GM19035 (cell line): Measurements from ENCODE around the gene NCL.
"Not testable (repeated sequence)": the region's sequence is repeated elsewhere in the genome, so short reads cannot be mapped to it uniquely, and the experiment has no call there.

Source experiments
- ATAC-seq: cut with Tn5 transposase; IDR thresholded peaks from one replicate; pipeline ENCODE4 v1.9.1; 2021; ENCODE audit not compliant: unreplicated experiment

The NCL gene

DNA sequence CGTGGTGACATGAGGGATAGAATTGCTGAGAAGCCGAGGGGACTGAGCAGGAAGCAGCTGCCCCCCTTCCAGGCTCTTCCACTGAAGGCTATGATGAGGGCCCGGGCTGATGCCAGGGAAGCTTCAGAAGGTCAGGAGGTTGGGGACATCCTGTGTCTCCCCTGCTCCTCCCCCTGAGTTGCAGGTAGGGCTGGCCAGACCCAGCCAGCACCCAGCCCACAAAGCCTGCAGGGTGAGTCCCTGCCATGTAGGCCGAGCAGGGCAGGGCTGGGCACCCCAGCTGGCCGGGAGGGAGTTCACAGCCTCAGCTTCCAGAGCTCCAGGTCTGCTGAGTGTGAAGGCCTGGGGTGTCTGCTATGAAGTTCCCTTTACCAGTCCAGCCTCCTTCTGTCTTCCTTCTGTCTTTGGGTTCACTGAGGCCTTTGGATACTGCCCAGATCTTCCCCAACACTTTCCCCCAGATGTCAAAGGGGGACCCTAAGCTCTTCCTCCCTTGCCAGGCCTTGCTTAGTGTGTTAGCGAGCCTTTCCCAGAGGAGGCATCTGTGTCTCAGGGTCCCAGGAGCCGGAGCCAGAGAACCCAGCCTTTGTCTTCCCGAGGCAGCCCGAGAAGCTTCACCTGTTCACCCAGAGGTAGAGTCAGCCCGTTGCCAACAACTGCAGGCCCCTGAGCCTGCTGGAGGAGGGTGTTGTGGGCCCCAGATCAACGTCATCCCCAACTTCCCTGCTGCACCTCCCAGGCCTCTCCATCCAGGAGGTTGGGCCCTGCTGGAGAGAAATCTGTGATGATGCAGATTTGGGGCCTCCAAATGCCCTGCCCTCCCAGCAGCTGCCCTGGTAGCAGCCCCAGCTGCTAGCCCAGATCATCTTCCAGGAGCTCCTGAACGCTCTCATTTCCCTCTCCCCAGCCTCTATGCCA, 3.6 kb upstream of the NCL start:
- ATAC-seq: no peak

DNA sequence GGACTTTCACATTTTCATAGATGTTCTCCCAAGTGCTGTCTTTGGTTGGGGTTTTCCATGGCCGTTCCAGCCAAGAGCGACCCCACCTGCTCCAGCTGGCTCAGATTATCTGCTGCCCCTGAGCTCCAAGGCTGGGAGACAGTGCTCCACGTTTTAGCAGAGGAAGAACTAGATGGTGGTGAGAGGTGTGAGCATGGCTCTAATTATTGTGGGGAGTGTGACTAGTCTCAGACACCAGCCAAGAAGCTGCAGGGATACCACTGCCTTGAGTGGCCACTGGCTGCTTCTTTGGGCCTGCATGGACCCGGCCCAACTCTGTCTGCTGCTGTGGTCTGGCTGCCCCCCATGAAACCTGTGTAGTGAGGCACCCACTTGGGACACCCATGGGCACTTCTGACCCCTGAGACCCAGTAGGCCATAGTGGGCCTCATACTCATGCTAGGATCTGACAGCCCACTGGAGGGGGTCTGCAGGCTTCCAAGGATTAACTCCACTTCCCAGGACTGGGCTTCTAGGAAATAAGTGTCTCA, 2.8 kb upstream of the NCL start:
- ATAC-seq: no peak

DNA sequence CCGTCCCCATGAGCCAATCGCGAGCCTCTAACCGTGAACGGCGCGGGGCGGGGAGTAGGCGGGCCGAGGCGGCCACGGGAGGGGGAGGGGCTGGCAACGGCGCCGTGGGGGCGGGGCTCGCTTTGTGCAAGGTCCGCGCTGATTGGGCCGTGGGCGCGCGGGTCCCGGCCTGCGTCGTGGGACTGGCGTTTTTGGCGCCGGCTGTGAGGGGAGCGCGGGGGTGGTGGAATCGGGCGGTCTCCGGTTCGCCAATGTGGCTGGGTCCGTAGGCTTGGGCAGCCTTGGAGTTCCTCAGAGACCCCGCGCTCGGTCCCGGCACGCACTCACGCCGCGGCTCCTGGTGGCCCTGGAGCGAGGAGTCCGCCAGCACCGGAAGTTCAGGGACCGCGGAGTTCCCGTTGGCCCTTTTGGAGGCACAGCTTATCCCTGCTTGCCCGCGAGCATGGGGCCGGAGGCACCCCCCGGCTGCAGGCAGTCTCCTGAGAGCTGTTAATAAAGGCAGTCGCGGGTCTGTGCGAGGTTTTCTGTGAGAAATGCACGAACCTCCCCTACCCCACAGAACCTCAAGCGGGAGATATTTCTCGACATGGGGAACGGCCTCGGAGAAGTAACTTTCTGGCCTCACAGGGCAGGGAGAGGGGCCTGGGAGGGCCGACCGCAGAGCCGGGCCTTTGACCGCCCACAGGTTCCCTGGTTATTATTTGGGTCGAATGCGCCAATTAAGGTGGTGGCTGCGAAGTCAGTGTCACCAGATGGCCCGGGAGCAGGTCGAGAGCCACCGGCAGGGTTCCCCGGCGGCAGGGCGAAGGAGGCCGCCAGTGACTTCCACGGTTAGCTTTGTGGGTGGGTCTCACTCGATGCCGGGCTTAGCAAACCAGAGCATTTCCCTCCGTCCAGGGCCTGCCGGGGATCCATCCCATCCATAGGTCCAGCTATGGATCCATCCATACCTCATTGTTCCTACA, 574 bp upstream of the NCL start:
- peak; percentile 2 for ATAC-seq

DNA sequence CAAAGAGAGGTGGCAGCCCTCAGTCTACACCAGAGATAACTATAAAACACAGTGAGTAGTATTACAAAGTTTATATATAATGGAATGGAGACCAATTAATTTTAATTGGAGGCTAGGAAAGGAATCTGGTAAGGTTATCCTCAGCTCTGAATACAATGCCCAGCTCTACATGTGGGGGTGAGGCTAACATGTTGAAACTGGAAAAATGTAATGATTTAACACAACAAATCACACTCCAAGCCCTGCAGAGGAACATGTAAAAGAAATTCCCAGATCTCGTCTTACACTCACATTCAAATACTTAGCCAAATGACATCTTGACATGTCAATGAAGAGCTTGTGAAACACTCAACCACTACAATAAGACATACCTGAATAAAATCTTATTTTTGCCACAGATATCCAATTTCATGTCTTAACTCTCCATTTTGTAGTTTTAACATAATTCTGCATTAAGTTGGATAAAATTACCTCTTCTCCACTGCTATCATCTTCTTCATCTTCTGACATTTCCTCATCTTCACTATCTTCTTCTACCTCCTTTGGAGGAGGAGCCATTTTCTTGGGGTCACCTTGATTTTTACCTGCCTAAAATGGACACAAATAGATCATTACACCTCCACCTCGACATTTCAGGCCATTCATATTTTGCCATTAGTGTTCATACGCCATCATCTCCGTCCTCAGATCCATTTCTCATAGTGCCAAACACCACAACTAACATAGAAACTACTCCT, 1.4 kb downstream of the NCL start:
- no peak for ATAC-seq

DNA sequence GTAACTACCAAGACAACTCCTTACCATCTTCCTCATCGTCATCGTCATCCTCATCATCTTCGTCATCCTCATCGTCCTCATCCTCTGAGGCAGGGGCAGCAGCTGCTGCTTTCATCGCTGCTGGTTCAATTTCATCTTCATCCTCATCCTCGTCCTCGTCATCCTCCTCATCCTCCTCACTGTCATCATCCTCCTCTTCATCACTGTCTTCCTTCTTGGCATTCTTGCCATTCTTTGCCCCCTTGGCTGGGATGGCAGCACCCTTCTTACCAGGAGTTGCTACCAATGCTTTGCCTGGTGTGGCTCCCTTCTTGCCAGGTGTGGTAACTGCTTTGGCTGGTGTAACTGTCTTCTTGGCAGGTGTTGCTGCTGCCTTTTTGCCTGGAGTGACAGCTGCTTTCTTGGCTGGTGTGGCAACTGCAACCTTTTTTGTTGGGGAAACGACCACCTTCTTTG, 2.7 kb downstream of the NCL start:
- ATAC-seq: no peak

DNA sequence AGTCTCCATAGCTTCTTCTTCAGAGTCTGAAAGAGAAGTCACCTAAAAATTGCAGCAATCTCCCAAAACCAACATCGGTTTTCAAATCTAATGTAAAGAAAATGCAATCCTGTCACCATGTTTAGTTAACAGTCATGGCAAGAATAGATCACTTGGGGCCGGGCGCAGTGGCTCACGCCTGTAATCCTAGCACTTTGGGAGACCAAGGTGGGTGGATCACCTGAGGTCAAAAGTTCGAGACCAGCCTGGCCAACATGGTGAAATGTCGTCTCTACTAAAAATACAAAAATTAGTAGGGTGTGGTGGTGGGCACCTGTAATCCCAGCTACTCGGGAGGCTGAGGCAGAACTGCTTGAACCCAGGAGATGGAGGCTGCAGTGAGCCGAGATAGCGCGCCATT, 3.4 kb downstream of the NCL start:
- ATAC-seq: not testable (repeated sequence)

GRCh38 chr2:231460073-231460835, 4.0 kb downstream of the NCL start:
- no peak for ATAC-seq

DNA sequence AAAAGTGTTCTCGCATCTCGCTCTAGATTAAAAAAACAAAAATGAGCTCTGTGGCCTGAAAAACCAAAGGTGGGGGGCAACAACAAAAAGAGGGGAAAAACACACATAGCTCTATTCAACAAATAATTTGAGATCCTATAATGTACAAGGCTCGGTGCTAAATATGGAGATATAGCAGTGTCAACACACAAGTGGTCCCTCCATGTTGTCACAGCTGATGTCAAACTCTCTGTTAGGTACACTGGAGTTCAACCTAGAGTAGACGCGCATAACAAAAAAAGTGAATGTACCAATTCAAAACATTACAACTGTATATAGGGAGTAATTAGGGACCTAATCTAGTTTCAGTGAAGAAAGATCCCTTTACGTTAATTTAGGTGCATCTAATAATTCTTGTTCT, 5.9 kb downstream of the NCL start:
- ATAC-seq: no peak

GRCh38 chr2:231457101-231457500, 7.2 kb downstream of the NCL start:
- ATAC-seq: no peak

DNA sequence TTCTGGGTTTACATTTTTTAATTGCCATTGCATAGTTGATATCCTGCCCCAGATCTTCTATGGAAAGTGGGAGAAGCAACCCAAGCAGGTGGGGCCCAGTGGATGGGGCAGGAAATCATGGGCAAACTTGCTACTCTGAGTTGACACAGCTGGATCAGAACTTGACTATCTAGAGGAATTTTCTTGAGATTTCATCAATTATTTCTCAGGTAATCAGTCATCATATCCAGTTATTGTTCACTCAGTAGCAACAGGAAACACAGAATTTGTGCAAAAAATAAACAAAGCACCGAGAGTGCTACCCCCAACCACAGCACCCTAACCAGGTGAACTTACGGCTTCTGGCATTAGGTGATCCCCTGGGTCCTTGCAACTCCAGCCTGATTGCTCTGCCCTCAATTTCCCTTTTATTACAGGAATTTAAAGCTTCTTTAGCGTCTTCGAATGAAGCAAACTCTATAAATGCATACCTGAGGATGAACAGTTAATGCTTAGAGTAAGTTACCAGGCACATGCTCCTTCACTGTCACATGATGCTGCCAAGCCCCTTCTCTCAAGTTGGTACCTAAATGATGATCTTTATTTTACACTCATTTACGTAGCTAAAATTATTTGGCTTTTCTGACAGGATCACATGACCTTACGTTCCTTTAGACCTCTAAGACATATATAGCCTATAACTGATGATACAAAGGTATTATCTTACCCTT, 7.8 kb downstream of the NCL start:
- no peak for ATAC-seq

- no peak for ATAC-seq
Measured at GRCh38 chr2:231455890-231456289, 8.4 kb downstream of the NCL start.

- ATAC-seq: no peak
Measured at GRCh38 chr2:231455222-231455621, 9.1 kb downstream of the NCL start.

DNA sequence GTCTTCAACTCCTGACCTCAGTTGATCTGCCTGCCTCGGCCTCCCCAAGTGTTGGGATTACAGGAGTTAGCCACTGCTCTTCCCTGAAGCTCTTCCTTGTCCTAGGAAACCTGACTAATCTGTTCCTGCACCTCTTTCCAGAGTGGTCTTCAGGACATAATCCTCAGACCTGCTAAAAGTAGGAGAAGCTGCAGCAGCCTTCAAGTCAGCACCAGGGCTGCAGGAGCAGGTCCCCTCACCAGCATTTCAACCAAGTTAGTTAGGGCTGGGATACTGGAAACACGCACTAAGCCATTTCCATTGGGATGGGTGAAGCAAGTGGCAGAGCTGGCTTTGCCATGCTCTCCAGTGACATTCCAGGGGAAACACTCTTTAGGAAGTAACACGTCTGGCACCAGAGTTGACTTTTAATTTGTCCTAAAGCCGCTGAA, 9.9 kb downstream of the NCL start:
- no peak for ATAC-seq

GRCh38 chr2:231452799-231453508, 11.3 kb downstream of the NCL start:
- ATAC-seq: no peak

- no peak for ATAC-seq
Measured at GRCh38 chr2:231450548-231450989, 13.7 kb downstream of the NCL start.

- no peak for ATAC-seq
Measured at GRCh38 chr2:231449503-231450054, 14.7 kb downstream of the NCL start.

DNA sequence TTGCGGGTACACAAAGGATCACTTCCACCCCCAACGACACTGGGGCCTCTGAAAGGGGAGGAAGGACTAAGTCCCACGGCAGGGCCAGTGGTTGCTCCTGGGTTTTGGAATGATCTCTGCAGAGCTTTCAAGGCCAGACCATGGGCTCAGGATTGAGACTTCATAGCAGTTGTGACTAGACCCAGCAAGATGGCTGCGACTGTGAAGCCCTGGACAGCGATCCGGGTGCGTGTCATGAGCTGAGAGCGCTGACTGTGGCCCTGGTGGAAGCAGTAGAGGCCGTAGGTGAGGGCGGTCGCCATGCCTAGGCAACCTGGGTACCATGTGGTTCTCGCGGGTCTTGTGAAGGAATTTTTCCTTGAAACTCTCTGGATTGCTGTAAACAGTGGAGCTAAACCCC, 27.3 kb downstream of the NCL start:
- no peak for ATAC-seq

GRCh38 chr2:231433990-231434389, 30.3 kb downstream of the NCL start:
- no peak for ATAC-seq
